DND-41 (cell line): ENCODE data around the gene C1QTNF5.

Source experiments
- CTCF ChIP-seq: IDR thresholded peaks from 2 replicates; pipeline ENCODE4 v1.5.1; 2012; ENCODE audit warnings: borderline replicate concordance, low read length, moderate library complexity, mild to moderate bottlenecking; ENCODE audit not compliant: poor library complexity, severe bottlenecking; ENCODE audit errors: extremely low read depth
- EZH2 ChIP-seq: IDR thresholded peaks from 3 replicates; pipeline ENCODE4 v1.6.1; 2012; ENCODE audit warnings: borderline replicate concordance, low read depth, mild to moderate bottlenecking, moderate library complexity, low read length, inconsistent platforms; ENCODE audit not compliant: severe bottlenecking

- TF ChIP-seq EZH2 (no peak), CTCF (no peak)
Observed at GRCh38 chr11:119297938-119298337, 42.7 kb downstream of the C1QTNF5 start.
